Epithelial cell of proximal tubule (primary cell): ENCODE measurements around the gene CCDC150. TPM values are rescaled to one million over a fixed set of nuclear protein-coding genes. Genes with fewer than 3 reads are reported as not detected.

Experiments used
- DNase-seq: peaks from one replicate; pipeline ENCODE4 v3.0.0-alpha.2; 2011; ENCODE audit warnings: low read depth
- H3K4me3 ChIP-seq: 2 replicates; pipeline ENCODE4 v1.5.1; 2011; ENCODE audit warnings: low read depth, mild to moderate bottlenecking, low read length
- total RNA-seq: library from RNA; depleted of rRNA; stranded (reverse); fragments of >200 nt; gene quantifications from 2 replicates; pipeline ENCODE4 v1.2.3, GENCODE V29; 2015
- TF ChIP-seq, protein P1 (sequence below): conservative IDR thresholded peaks from 2 replicates; pipeline ENCODE4 v1.5.1; 2012; ENCODE audit warnings: low read depth, mild to moderate bottlenecking, low read length

Gene CCDC150
- total RNA-seq, 1 donor from 2014 or later: 5.7 TPM

DNA sequence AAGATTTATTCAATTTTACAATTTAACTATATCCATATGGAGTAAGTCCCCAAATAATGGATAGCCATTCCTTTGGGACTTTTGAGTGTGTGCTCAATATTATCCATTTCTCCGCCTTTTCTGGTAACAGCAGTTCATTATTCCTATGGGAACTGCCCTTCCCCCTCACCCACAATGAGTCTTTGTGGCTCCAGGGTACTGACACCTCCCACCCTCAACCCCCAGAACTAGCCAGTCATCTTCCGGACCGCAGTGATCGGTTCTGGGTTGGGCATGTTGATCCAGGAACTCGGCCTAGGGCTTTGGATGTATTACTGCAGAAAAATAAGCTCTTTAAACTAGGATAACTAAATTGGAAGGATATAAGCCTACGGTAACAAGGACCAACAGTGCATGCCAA is 45.4 kb upstream of the CCDC150 start:
- TF ChIP-seq, protein P1, sequence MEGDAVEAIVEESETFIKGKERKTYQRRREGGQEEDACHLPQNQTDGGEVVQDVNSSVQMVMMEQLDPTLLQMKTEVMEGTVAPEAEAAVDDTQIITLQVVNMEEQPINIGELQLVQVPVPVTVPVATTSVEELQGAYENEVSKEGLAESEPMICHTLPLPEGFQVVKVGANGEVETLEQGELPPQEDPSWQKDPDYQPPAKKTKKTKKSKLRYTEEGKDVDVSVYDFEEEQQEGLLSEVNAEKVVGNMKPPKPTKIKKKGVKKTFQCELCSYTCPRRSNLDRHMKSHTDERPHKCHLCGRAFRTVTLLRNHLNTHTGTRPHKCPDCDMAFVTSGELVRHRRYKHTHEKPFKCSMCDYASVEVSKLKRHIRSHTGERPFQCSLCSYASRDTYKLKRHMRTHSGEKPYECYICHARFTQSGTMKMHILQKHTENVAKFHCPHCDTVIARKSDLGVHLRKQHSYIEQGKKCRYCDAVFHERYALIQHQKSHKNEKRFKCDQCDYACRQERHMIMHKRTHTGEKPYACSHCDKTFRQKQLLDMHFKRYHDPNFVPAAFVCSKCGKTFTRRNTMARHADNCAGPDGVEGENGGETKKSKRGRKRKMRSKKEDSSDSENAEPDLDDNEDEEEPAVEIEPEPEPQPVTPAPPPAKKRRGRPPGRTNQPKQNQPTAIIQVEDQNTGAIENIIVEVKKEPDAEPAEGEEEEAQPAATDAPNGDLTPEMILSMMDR: no peak
- no peak overlapping the region for H3K4me3 ChIP-seq
- DNase-seq: no peak

DNA sequence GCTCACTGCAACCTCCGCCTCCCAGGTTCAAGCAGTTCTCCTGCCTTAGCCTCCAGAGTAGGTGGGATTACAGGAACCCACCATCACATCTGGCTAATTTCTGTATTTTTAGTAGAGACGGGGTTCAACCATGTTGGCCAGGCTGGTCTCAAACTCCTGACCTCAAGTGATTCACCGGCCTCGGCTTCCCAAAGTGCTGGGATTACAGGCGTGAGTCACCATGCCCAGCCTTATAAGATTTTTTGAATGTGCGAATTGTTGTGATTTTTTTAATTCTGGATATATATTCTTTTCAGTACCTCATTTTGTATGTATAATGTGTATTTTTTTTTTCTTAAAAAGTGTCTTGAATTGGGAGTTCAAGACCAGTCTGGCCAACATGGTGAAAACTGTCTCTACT is 42.0 kb upstream of the CCDC150 start:
- TF ChIP-seq, protein P1: no peak
- H3K4me3 ChIP-seq: no peak overlapping the region
- no peak for DNase-seq

DNA sequence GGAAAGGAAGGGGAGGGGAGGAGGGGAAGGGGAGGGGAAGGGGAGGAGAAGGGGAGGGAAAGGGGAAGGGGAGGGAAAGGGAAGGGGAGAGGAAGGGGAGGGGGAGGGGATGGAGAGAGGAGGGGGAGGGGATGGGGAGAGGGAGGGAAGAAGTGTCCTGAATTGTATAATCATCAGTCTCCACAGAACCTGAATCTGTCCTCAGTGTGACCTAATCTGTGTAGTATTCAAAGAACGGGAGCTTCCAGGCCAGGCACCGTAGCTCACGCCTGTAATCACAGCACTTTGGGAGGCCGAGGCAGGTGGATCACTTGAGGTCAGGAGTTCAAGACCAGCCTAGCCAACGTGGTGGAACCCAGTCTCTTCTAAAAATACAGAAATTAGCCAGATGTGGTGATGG is 41.1 kb upstream of the CCDC150 start:
- no peak overlapping the region for H3K4me3 ChIP-seq
- no peak for DNase-seq
- TF ChIP-seq, protein P1: no peak

DNA sequence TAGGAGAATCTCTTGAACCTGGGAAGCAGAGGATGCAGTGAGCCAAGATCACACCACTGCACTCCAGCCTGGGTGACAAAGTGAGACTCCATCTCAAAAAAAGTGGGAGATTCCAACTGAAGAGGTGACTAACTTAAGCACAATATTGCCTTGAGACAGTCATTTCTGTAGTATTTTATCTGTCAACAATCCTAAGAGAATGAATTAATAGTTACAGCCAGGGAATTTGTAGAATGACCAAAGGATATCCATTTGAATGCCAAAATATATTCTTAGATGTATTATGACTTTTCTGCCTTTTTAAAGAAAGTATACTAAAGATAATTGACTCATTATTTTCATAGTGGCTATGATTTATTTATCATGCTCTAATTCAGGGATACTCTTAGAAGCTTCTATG is 40.7 kb upstream of the CCDC150 start:
- DNase-seq: no peak
- H3K4me3 ChIP-seq: no peak overlapping the region
- TF ChIP-seq, protein P1: no peak

DNA sequence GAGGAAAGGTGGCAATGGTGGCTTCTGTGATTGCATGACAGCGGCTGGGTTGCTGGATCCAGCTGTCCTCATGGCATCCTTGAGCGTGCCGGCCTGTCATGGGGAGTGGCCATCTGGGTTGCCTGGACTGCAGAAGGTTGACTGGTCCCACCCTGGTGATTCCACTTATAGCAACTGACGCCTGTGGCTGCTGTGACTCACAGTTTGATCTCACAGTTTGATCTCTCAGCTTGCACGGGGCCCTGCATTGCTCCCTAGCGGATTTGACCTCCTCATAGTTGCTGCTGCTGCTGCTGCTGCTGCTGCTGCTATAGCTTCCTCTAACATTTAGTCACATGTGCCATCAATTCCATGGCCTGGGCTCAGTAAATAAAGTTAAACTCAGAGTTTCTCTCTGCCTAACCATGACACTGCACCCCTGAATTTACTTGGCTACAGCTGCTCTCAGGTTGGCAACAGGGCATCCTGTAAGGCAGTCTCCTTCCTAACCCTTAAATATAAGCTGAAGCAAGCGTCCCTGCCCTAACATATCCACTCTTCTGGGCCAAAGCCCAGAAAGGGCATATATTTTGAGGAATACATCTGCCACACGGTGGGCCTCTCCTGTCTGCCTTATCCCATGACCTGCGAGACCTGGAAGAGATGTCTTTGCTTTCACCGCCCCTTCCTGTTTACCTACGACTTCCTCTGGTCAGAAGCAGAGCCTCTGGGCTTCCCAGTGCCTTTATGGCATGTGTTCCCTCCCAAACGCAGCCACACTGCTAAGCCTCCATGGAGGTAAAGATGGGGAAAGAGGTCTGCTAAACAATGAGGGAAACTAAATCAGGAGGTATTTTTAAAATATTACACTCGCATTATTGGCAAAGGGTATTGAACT is 37.8 kb upstream of the CCDC150 start:
- DNase-seq: no peak
- TF ChIP-seq, protein P1: no peak
- no peak overlapping the region for H3K4me3 ChIP-seq

DNA sequence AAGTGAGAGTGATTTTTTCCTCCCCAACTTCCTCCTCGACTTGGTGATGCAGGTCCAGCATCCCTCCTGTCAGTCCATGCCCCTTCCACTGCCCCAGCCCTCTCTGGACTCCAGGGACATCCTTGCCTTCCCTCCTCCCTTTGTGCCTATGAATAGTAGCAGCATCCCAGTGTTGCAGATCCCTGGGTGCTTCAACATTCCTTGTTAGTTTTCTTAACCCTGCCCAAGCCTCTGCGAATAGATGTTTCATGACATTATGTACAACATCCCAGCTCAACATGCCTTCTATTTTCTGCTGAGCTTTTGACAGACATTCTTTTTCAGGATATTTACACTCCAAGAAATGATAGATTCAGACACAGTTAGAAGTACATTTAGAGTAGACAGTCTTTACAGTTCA is 35.3 kb upstream of the CCDC150 start:
- DNase-seq: no peak
- TF ChIP-seq, protein P1: no peak
- no peak overlapping the region for H3K4me3 ChIP-seq

DNA sequence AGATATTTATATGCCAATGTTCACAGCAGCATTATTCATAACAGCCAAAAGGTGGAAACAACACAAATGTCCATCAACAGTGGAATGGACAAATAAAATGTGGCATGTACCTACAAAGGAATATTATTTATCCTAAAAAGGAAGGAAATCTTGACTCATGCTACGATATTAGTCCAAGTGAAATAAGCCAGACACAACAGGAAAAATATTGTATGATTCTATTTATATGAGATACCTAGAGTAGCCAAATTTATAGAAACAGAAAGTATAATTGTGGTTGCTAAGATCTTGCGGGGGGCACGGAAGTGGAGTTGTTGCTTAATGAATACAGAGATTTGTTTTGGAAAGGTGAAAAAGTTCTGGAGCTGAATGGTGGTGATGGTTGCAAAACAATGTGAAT is 33.0 kb upstream of the CCDC150 start:
- TF ChIP-seq, protein P1: no peak

More for the DNA sequence above, 33.0 kb upstream of the CCDC150 start:
- H3K4me3 ChIP-seq: no peak overlapping the region
- no peak for DNase-seq
